ENCODE measurements around the gene CD22. TPM values are rescaled to one million over a fixed set of nuclear protein-coding genes. Genes with fewer than 3 reads are reported as not detected.
A peak's percentile ranks its signal among the peaks of the same experiment; 100 is the strongest.

The CD22 gene
- total RNA-seq, 2 experiments from 2014 or later: 1.7 to 1.8 TPM

DNA sequence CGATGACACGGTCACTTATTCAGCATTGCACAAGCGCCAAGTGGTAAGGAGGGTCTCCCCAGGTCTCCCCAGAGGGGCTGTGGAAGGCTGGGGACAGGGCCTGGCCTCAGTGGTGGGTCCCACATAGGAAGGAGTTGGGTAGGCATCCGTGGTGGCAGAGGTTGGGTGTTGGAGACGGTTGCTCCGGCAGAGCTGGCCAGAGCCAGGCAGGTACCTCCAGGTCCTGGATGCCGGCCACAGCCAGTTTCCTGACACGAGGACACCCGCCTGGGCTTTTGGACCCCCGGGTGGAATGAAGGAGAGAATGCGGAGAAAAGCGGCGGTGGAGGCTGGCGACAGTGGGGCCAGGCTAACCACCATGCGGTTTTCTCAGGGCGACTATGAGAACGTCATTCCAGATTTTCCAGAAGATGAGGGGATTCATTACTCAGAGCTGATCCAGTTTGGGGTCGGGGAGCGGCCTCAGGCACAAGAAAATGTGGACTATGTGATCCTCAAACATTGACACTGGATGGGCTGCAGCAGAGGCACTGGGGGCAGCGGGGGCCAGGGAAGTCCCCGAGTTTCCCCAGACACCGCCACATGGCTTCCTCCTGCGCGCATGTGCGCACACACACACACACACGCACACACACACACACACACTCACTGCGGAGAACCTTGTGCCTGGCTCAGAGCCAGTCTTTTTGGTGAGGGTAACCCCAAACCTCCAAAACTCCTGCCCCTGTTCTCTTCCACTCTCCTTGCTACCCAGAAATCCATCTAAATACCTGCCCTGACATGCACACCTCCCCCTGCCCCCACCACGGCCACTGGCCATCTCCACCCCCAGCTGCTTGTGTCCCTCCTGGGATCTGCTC is 17.4 kb downstream of the CD22 start:
- Mint-ChIP-seq H3K9me3 (no peaks in the 10 kb centered on the region), H3K36me3 (no peaks in the 10 kb centered on the region), H3K4me3 (peak overlapping the region; percentile 69), H3K27me3 (peaks cover 30% of the 10 kb centered on the region), H3K4me1 (peaks cover 25% of the 10 kb centered on the region), H3K27ac (peak overlapping the region; percentile 72)
- DNase-seq: peak; percentile 77
- peak; percentile 60 for ATAC-seq (ENCODE audit: low read depth)
- POLR2A ChIA-PET: interaction anchor here (1.0 kb wide), 3 partner anchors 28 to 205 kb away, joined by 3 read pairs; partner anchors contain the start of gene USF2

DNA sequence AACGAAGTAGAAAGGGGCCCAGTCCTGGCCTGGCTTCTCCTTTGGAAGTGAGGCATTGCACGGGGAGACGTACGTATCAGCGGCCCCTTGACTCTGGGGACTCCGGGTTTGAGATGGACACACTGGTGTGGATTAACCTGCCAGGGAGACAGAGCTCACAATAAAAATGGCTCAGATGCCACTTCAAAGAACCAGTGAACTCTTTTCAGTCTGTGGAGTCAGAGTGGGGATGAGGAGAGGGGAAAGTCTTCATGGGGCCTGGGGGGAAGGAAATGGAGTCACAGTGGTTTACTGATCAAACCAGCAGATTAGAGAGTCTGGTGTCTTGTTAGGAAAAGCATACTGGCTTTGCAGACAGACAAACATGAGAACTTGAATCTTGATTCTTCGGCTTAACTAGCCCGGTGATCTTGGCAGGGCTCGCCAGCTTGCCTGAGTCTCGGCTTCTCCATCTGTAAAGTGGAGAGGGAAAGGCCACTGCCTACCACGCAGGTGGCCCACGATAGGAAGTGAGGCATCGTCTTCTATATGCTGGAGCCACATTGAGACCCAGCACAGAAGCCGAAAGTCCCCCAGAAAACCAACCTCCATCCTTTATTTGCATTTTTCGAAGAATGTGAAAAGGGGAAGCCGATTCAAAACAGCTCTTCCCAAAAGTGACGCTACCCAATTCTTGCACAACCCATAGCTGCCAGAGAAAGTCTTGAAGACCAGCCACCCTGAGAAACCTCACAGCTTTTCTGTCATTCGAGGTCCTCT is 18.4 kb downstream of the CD22 start, which contains the start of gene FFAR1:
TSS of gene FFAR1 (plus strand) at position 732 of the 759 bp plus-strand sequence. CDS start 3,650 bp downstream, outside the sequence.
- peak; percentile 50 for DNase-seq
- Mint-ChIP-seq H3K36me3 (no peaks in the 10 kb centered on the region), H3K4me3 (peak within 1 kb of the TSS; percentile 69), H3K9me3 (no peaks in the 10 kb centered on the region), H3K27ac (peak within 1 kb of the TSS; percentile 72), H3K27me3 (peaks cover 26% of the 10 kb centered on the region), H3K4me1 (peaks cover 25% of the 10 kb centered on the region)
- peak; percentile 55 for ATAC-seq (ENCODE audit: low read depth)
- POLR2A ChIA-PET: interaction anchor here (0.8 to 1.1 kb wide), 6 partner anchors 14 to 263 kb away, joined by 3 to 5 read pairs (median 3); partner anchors contain the start of gene USF2

DNA sequence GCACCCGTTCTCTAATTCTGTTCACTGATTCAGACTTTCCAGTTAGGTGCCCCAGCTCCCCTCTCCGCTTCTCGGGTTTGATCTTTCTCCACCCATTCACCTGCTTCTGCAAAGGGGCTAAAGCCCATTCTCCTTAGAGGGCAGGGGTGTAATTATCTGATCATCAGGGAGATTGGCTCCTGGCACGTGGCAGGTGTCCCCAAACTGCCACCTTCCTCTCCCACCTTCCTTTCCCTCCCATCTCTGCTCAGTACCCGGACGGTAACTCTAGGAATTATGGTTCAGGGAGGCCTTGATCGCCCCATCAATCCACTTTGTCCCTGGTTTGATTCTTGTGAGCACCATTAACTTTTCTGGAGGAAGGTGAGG is 18.9 kb downstream of the CD22 start:
- no peaks in the 10 kb centered on the region for H3K9me3 Mint-ChIP-seq
- no peak for ATAC-seq (ENCODE audit: low read depth)
- H3K4me1 Mint-ChIP-seq: peaks cover 29% of the 10 kb centered on the region
- peak overlapping the region; percentile 72 for H3K27ac Mint-ChIP-seq
- no peaks in the 10 kb centered on the region for H3K36me3 Mint-ChIP-seq
- DNase-seq: peak; percentile 30
- H3K27me3 Mint-ChIP-seq: peaks cover 24% of the 10 kb centered on the region
- H3K4me3 Mint-ChIP-seq: peak overlapping the region; percentile 69
- POLR2A ChIA-PET: interaction anchor here (0.8 to 1.1 kb wide), 4 partner anchors 15 to 262 kb away, joined by 3 to 5 read pairs (median 3); no protein-coding TSS in a partner anchor

DNA sequence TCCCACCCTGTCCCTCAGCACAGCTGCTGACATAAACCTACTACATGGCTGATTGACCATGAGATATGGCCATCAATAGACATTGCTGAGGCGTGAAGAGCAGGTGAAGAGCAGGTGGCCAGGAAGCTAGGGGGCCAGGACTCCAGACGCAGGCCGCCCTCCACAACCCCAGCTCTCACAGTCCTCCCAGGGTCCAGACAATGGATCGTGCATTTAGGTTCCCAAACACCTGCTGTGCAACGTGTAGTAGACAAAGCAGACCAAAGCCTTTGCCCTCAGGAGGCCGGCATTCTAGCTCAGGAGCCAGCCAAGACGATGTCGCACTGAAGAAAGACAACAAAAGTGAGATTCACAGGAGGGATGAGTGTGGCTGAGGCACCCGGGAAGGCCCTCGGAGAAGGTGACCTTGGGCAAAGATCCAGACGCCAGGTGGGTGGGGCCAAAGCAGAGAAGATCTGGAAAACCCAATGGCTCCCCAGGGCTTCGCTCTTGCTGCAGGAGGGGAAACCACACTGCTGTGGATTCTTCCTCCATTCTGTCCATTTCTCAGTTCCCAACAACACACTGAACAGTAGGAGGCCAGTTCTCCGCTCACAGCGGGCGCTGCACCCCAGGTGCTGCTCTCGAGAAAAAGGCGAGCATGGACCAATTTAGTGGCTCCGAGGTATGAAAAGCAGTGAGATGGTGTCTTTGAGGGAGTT is 20.1 kb downstream of the CD22 start:
- H3K27ac Mint-ChIP-seq: no peak overlapping the region
- H3K9me3 Mint-ChIP-seq: no peaks in the 10 kb centered on the region
- DNase-seq: peak; percentile 24

DNA sequence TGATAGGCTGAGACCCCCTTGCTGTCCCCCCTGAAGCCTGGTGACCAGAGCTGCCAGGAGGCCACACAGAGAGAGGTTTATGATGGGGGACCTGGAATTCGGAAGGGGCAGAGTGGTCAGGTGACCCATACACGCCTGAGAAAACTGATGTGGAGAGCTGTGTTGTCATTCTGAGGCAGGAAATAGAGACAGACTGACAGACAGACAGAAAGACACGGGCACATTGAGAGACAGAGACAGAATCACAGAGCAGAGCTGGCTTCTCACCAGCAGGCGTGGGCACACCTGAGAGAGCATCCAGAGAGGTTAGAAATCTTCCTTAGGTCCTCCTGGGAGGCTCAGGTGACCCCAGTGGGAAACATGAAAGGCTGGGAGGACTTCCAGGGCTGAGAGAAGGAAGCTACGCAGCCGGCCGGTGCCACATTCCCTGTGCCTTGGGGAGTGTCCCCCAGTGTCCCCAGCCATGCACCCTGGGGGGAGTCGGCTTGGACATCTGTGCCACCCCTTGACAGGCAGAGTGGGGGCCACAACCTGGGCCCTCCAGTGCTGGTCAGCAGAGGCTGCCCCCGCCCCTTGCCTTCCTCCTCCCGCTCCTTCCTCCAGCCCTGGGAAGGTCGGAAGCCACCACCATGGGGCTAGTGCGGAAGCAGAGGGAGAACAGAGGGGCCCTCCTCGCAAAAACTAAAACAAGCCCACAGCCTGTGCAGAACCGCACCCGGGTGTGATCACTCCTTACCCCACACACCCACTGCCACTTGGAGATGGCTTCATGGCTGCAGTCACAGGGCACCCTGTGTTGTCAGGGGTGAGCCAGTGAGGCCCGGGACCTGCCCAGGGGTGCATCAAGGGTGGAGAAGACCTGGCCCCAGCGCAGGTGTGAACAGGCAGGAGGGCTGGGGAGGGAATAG is 20.9 kb downstream of the CD22 start:
- no peak overlapping the region for H3K27ac Mint-ChIP-seq
- ATAC-seq (ENCODE audit: low read depth) (no peak), DNase-seq (peak; percentile 30)
- no peaks in the 10 kb centered on the region for H3K36me3 Mint-ChIP-seq
- peaks cover 30% of the 10 kb centered on the region for H3K4me1 Mint-ChIP-seq
- H3K4me3 Mint-ChIP-seq: no peak overlapping the region
- H3K27me3 Mint-ChIP-seq: peaks cover 16% of the 10 kb centered on the region
- POLR2A ChIA-PET: no interaction called here
- no peaks in the 10 kb centered on the region for H3K9me3 Mint-ChIP-seq

More for the DNA sequence above, 20.1 kb downstream of the CD22 start:
- POLR2A ChIA-PET: no interaction called here
- no peak for ATAC-seq (ENCODE audit: low read depth)
- Mint-ChIP-seq H3K27me3 (peaks cover 20% of the 10 kb centered on the region), H3K4me1 (peaks cover 30% of the 10 kb centered on the region), H3K4me3 (no peak overlapping the region), H3K36me3 (no peaks in the 10 kb centered on the region)

DNA sequence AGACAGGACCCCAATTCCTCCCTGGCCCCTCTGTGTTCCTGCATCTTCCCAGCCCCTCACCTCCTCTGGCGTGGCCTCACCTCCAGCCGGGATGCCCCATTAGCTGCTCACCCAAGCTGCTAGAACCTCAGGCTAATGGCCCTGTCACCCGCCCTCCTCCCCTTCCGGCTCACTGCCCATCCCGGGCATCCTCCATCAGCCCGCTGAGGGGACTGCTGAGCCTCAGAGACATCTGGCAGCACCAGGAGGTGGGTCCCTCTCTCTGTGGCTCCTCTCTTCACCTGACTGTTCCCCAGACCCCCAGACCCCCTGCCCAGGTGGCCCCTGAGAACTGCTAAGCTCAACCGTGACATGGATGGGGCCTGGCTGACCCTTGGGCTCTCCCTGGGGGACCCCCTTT is 21.6 kb downstream of the CD22 start:
- no peak for DNase-seq
- no peak for ATAC-seq (ENCODE audit: low read depth)
- Mint-ChIP-seq H3K4me1 (peaks cover 30% of the 10 kb centered on the region), H3K27me3 (peaks cover 9% of the 10 kb centered on the region), H3K9me3 (no peaks in the 10 kb centered on the region), H3K4me3 (no peak overlapping the region), H3K27ac (no peak overlapping the region), H3K36me3 (no peaks in the 10 kb centered on the region)
- POLR2A ChIA-PET: no interaction called here

DNA sequence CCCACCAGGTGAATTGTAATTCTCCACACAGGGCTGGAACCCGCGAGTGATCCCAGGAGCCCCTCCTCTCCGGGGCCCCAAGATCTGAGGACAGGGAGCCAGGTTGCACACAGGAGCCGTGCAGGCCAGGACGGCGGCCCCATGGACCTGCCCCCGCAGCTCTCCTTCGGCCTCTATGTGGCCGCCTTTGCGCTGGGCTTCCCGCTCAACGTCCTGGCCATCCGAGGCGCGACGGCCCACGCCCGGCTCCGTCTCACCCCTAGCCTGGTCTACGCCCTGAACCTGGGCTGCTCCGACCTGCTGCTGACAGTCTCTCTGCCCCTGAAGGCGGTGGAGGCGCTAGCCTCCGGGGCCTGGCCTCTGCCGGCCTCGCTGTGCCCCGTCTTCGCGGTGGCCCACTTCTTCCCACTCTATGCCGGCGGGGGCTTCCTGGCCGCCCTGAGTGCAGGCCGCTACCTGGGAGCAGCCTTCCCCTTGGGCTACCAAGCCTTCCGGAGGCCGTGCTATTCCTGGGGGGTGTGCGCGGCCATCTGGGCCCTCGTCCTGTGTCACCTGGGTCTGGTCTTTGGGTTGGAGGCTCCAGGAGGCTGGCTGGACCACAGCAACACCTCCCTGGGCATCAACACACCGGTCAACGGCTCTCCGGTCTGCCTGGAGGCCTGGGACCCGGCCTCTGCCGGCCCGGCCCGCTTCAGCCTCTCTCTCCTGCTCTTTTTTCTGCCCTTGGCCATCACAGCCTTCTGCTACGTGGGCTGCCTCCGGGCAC is 22.6 kb downstream of the CD22 start:
- ATAC-seq (ENCODE audit: low read depth): no peak
- Mint-ChIP-seq H3K27ac (no peak overlapping the region), H3K4me3 (no peak overlapping the region), H3K9me3 (no peaks in the 10 kb centered on the region), H3K36me3 (no peaks in the 10 kb centered on the region), H3K27me3 (peaks cover 4% of the 10 kb centered on the region), H3K4me1 (peaks cover 20% of the 10 kb centered on the region)
- DNase-seq: peak; percentile 27
- POLR2A ChIA-PET: no interaction called here

DNA sequence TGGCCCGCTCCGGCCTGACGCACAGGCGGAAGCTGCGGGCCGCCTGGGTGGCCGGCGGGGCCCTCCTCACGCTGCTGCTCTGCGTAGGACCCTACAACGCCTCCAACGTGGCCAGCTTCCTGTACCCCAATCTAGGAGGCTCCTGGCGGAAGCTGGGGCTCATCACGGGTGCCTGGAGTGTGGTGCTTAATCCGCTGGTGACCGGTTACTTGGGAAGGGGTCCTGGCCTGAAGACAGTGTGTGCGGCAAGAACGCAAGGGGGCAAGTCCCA is 23.1 kb downstream of the CD22 start:
- ATAC-seq (ENCODE audit: low read depth): no peak
- no peak overlapping the region for H3K27ac Mint-ChIP-seq
- POLR2A ChIA-PET: no interaction called here
- peaks cover 15% of the 10 kb centered on the region for H3K4me1 Mint-ChIP-seq
- H3K4me3 Mint-ChIP-seq: no peak overlapping the region
- DNase-seq: no peak
- H3K27me3 Mint-ChIP-seq: peaks cover 4% of the 10 kb centered on the region
- H3K36me3 Mint-ChIP-seq: no peaks in the 10 kb centered on the region
- H3K9me3 Mint-ChIP-seq: no peaks in the 10 kb centered on the region

DNA sequence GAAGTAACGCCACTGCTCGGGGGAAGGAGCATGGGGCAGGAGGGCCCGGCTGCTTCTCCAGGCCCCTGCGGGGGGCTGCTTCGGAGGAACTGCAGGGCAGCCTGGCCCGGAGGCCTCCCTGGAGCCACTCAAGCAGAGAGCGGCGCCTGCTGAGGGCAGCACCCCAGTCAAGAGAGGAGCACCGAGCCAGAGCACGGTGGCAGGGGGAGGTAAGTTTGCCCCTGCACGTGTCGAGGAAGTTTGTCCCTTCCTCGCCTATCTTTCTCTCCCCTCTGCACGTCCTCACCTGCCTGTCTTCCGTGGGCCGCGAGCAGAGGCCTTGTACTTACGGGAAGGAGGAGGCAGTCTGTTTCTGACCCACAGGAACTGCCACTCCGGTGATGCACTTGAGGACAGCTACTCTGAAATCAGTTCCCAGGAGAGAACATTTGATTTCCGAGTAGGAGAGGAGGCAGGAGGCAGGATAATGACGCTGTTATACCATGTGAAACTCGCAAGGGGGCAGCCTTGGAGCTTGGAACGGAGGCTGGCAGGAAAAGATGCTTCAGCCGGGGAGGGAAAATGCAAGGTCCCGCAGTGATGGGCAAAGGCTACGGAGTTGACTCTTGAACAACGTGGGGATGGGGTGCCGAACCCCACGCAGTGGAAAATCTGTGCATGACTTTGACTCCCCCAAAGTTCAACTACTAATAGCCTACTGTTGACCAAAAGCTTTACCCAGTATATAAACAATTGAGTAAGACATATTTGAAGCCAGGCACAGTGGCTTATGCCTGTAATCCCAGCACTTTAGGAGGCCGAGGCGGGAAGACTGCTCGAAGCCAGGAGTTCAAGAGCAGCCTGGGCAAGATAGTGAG is 23.7 kb downstream of the CD22 start:
- peak; percentile 68 for ATAC-seq (ENCODE audit: low read depth)
- no peak overlapping the region for H3K4me3 Mint-ChIP-seq
- peaks cover 11% of the 10 kb centered on the region for H3K4me1 Mint-ChIP-seq
- peak; percentile 65 for DNase-seq
- POLR2A ChIA-PET: interaction anchor here (1.1 to 1.4 kb wide), 2 partner anchors 111 to 116 kb away, joined by 3 to 5 read pairs; no protein-coding TSS in a partner anchor
- peaks cover 4% of the 10 kb centered on the region for H3K27me3 Mint-ChIP-seq
- no peaks in the 10 kb centered on the region for H3K9me3 Mint-ChIP-seq
- no peaks in the 10 kb centered on the region for H3K36me3 Mint-ChIP-seq
- no peak overlapping the region for H3K27ac Mint-ChIP-seq

DNA sequence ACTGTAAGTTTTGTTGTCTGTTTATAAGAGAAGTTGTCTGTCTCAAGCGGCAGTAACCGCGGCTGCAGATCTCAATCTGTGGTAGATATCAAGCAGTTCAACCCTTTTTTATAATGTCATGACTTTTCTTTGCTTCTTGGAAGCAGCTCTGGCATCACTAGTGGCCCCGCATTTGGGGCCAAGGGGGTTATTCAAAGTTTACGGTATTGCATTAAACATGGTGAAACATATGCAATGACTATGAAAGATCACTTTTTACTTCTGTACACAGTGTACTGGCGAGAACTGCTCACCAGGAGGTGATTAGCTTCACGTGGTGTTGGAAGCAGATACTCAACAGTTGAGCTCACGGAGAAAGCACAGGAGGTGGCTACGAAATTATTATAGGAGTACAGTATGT is 24.6 kb downstream of the CD22 start:
- Mint-ChIP-seq H3K4me1 (peaks cover 14% of the 10 kb centered on the region), H3K9me3 (no peaks in the 10 kb centered on the region), H3K36me3 (no peaks in the 10 kb centered on the region), H3K27ac (no peak overlapping the region), H3K4me3 (no peak overlapping the region), H3K27me3 (peaks cover 4% of the 10 kb centered on the region)
- POLR2A ChIA-PET: interaction anchor here (1.4 kb wide), 1 partner anchor 110 kb away, joined by 3 read pairs; no protein-coding TSS in a partner anchor
- DNase-seq: no peak
- no peak for ATAC-seq (ENCODE audit: low read depth)

DNA sequence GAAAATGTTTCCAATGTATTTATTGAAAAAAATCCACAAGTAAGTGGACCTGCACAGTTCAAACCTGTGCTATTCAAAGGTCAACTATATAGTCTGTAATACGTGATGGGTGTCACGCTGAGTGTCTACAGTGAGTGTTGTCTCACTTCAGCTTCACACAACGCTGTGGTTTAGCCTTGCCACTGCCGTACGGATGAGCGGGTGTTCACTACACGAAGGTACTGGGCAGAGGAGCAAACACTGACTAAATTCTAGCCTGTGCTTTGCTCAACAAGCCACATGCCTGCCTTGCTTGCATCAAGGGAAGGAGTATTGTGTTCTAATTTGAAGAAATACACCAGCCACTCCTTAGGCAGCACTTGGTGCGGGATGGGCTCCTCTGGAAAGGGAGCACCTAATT is 25.9 kb downstream of the CD22 start:
- POLR2A ChIA-PET: no interaction called here
- no peaks in the 10 kb centered on the region for H3K9me3 Mint-ChIP-seq
- no peak for DNase-seq

More for the DNA sequence above, 25.9 kb downstream of the CD22 start:
- Mint-ChIP-seq H3K4me1 (peaks cover 14% of the 10 kb centered on the region), H3K27me3 (peaks cover 4% of the 10 kb centered on the region), H3K4me3 (no peak overlapping the region), H3K36me3 (no peaks in the 10 kb centered on the region), H3K27ac (no peak overlapping the region)
- no peak for ATAC-seq (ENCODE audit: low read depth)
